Measurements from ENCODE around the gene NIPBL.
"Not testable (repeated sequence)": the region's sequence is repeated elsewhere in the genome, so short reads cannot be mapped to it uniquely, and the experiment has no call there.

Gene NIPBL

GRCh38 chr5:37090781-37091180, 214.2 kb downstream of the NIPBL start:
- no peak for DNase-seq (ENCODE audit: low read depth, low spot score)

- not testable (repeated sequence) for DNase-seq (ENCODE audit: low read depth, low spot score)
Observed at GRCh38 chr5:37093795-37094194, 217.2 kb downstream of the NIPBL start.

GRCh38 chr5:37099267-37099666, 222.7 kb downstream of the NIPBL start:
- DNase-seq (ENCODE audit: low read depth, low spot score) = not testable (repeated sequence)

GRCh38 chr5:37103302-37103701, 226.7 kb downstream of the NIPBL start:
- no peak for DNase-seq (ENCODE audit: low read depth, low spot score)

GRCh38 chr5:37109338-37109737, 232.8 kb downstream of the NIPBL start:
- DNase-seq (ENCODE audit: low read depth, low spot score) = no peak

GRCh38 chr5:37110135-37110534, 233.6 kb downstream of the NIPBL start:
- no peak for DNase-seq (ENCODE audit: low read depth, low spot score)

- no peak for DNase-seq (ENCODE audit: low read depth, low spot score)
Observed at GRCh38 chr5:37111426-37112382, 235.1 kb downstream of the NIPBL start.

- DNase-seq (ENCODE audit: low read depth, low spot score) = no peak
Observed at GRCh38 chr5:37112383-37112991, 235.9 kb downstream of the NIPBL start.

Data from activated CD4-positive, CD25-positive, alpha-beta regulatory T cell treated with anti-CD3 and anti-CD28 coated beads, Interleukin-2, amount 50 U/mL, for 16 hours (primary cell).